ENCODE measurements around the gene CDK5R2. TPM values are rescaled to one million over a fixed set of nuclear protein-coding genes. Genes with fewer than 3 reads are reported as not detected.

Gene CDK5R2
- total and polyA plus RNA-seq, 7 donors = 0.14 to 0.48 (median 0.36) TPM; not detected in 4

- Histone ChIP-seq H3K9me3 (no peaks in the 10 kb centered on the region), H3K27me3 (peaks cover 51 to 100% (median 80%) of the 10 kb centered on the region in 3 donors), H3K4me3 (no peak overlapping the region), H3K36me3 (no peaks in the 10 kb centered on the region), H3K27ac (no peak overlapping the region), H3K4me1 (peaks cover 0 to 46% (median 43%) of the 10 kb centered on the region in 4 donors)
- peak; percentile 83 for DNase-seq
- 2 to 4% methylated on average over 39 of the region's 39 CpGs for WGBS, 2 donors
- TF ChIP-seq POLR2AphosphoS5 (IDR thresholded peaks at IDR 0.05) = no peak
- no peak for TF ChIP-seq EP300 (IDR thresholded peaks at IDR 0.05)
- TF ChIP-seq CTCF (IDR thresholded peaks at IDR 0.05) = peak; percentile 56 to 91 (median 74)
- no peak for TF ChIP-seq POLR2A (IDR thresholded peaks at IDR 0.05)
- intact Hi-C loops (cut with DNase I) = no loop called here
Measured at GRCh38 chr2:218979846-218980734, 20.6 kb downstream of the CDK5R2 start.

- Histone ChIP-seq H3K4me1 (peaks cover 0 to 52% (median 47%) of the 10 kb centered on the region in 4 donors), H3K27ac (no peak overlapping the region), H3K9me3 (no peaks in the 10 kb centered on the region), H3K4me3 (peak overlapping the region in 1 of 4 donors; percentile 37), H3K27me3 (peaks cover 58 to 100% (median 85%) of the 10 kb centered on the region in 3 donors), H3K36me3 (no peaks in the 10 kb centered on the region)
- no peak for TF ChIP-seq POLR2A (IDR thresholded peaks at IDR 0.05)
- TF ChIP-seq CTCF (IDR thresholded peaks at IDR 0.05) = no peak
- TF ChIP-seq POLR2AphosphoS5 (IDR thresholded peaks at IDR 0.05) = no peak
- no peak for TF ChIP-seq EP300 (IDR thresholded peaks at IDR 0.05)
- 4% methylated on average over 26 of the region's 26 CpGs for WGBS, 2 donors
- DNase-seq = peak; percentile 54
- intact Hi-C loops (cut with DNase I) = no loop called here
Measured at GRCh38 chr2:218980735-218981389, 21.4 kb downstream of the CDK5R2 start.

- H3K4me1 ChIP-seq = peaks cover 0 to 52% (median 47%) of the 10 kb centered on the region in 4 donors
- no peak overlapping the region for H3K27ac ChIP-seq
- peak; percentile 54 for DNase-seq
- no peaks in the 10 kb centered on the region for H3K36me3 ChIP-seq
- intact Hi-C loops (cut with DNase I) = no loop called here
- H3K4me3 ChIP-seq = peak overlapping the region in 3 of 4 donors; percentile 21 to 37 (median 35)
- no peak for TF ChIP-seq CTCF (IDR thresholded peaks at IDR 0.05)
- TF ChIP-seq POLR2AphosphoS5 (IDR thresholded peaks at IDR 0.05) = no peak
- TF ChIP-seq EP300 (IDR thresholded peaks at IDR 0.05) = no peak
- TF ChIP-seq POLR2A (IDR thresholded peaks at IDR 0.05) = no peak
- no peaks in the 10 kb centered on the region for H3K9me3 ChIP-seq
- WGBS, 2 donors = 1 to 2% methylated on average over 46 of the region's 46 CpGs
- H3K27me3 ChIP-seq = peaks cover 64 to 100% (median 85%) of the 10 kb centered on the region in 3 donors
Measured at GRCh38 chr2:218981390-218981880, 22.0 kb downstream of the CDK5R2 start.

- Histone ChIP-seq H3K27me3 (peaks cover 67 to 100% (median 90%) of the 10 kb centered on the region in 3 donors), H3K4me3 (peak overlapping the region in 3 of 4 donors; percentile 21 to 37 (median 35)), H3K9me3 (no peaks in the 10 kb centered on the region), H3K4me1 (peaks cover 0 to 52% (median 47%) of the 10 kb centered on the region in 4 donors), H3K27ac (no peak overlapping the region), H3K36me3 (no peaks in the 10 kb centered on the region)
- DNase-seq = peak; percentile 63
- 1% methylated on average over 69 of the region's 69 CpGs for WGBS, 2 donors
- intact Hi-C loops (cut with DNase I) = no loop called here
- TF ChIP-seq POLR2AphosphoS5 (IDR thresholded peaks at IDR 0.05) (no peak), CTCF (IDR thresholded peaks at IDR 0.05) (no peak), EP300 (IDR thresholded peaks at IDR 0.05) (no peak), POLR2A (IDR thresholded peaks at IDR 0.05) (no peak)
Measured at GRCh38 chr2:218981881-218982585, 22.6 kb downstream of the CDK5R2 start.
